Measurements from ENCODE around the gene TGFB1. TPM values are rescaled to one million over a fixed set of nuclear protein-coding genes. Genes with fewer than 3 reads are reported as not detected.

The TGFB1 gene
- total RNA-seq, 1 donor from 2014 or later = 25.7 TPM

DNA sequence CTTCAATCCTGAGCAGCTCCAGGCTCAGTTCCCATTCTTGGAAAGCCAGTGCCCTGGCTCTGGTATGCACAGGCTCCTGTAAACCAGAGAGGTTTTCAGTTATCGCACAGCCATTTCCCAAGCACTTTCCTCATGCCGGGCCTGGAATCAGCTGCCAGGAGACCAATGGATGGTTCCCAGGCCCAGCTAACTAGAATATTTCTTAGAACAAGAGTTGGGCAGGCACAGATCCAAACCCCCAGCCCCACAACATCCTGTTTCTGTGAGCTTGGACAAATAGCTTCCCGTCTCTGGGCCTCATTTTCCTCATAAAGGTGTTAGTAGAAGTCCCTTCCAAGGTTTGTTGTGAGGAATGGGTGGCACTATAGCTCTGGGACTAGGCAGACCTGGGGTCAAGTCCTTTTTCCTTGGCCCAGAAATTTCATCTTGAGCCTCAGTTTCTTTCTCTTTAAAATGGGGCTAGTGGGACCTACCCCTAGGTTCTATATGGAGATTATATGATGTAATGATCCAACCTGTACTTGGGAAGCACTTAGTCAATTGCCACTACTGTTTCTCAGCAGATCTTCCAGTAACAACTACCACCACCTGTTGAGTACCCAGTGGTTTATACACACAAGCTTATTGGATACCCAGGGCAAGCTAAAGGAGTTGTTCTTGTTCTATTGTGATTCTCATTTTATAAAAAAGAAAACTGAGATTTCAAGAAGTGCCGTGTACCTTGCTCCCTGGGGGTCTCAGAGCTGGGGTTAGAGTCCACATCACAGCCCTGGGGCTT, 48.8 kb downstream of the TGFB1 start:
- H3K36me3 ChIP-seq (ENCODE audit: control insufficient read depth, insufficient read depth, low read length) = peaks cover 5% of the 10 kb centered on the region

DNA sequence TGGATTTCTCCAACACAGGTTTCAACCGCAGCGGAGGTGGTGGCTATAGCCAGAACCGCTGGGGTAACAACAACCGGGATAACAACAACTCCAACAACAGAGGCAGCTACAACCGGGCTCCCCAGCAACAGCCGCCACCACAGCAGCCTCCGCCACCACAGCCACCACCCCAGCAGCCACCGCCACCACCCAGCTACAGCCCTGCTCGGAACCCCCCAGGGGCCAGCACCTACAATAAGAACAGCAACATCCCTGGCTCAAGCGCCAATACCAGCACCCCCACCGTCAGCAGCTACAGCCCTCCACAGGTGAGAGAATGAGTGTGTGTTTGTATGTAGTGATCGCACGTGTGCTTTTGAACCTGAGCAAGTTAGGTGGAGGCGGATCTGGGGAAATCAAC, 49.8 kb downstream of the TGFB1 start:
- TF ChIP-seq, protein P1, sequence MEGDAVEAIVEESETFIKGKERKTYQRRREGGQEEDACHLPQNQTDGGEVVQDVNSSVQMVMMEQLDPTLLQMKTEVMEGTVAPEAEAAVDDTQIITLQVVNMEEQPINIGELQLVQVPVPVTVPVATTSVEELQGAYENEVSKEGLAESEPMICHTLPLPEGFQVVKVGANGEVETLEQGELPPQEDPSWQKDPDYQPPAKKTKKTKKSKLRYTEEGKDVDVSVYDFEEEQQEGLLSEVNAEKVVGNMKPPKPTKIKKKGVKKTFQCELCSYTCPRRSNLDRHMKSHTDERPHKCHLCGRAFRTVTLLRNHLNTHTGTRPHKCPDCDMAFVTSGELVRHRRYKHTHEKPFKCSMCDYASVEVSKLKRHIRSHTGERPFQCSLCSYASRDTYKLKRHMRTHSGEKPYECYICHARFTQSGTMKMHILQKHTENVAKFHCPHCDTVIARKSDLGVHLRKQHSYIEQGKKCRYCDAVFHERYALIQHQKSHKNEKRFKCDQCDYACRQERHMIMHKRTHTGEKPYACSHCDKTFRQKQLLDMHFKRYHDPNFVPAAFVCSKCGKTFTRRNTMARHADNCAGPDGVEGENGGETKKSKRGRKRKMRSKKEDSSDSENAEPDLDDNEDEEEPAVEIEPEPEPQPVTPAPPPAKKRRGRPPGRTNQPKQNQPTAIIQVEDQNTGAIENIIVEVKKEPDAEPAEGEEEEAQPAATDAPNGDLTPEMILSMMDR (IDR thresholded peaks at IDR 0.05; ENCODE audit: insufficient read depth, low read length, poor library complexity, severe bottlenecking) = no peak
- H3K4me3 ChIP-seq (ENCODE audit: low read depth, low read length) = no peak overlapping the region
- peaks cover 5% of the 10 kb centered on the region for H3K36me3 ChIP-seq (ENCODE audit: control insufficient read depth, insufficient read depth, low read length)
- DNase-seq (ENCODE audit: low read depth) = no peak
- H3K27me3 ChIP-seq (ENCODE audit: control insufficient read depth, insufficient read depth, low read length) = no peaks in the 10 kb centered on the region

More for the DNA sequence above, 48.8 kb downstream of the TGFB1 start:
- Histone ChIP-seq H3K27me3 (ENCODE audit: control insufficient read depth, insufficient read depth, low read length) (no peaks in the 10 kb centered on the region), H3K4me3 (ENCODE audit: low read depth, low read length) (no peak overlapping the region)
- TF ChIP-seq, protein P1 (IDR thresholded peaks at IDR 0.05; ENCODE audit: insufficient read depth, low read length, poor library complexity, severe bottlenecking) = no peak
- DNase-seq (ENCODE audit: low read depth) = no peak

DNA sequence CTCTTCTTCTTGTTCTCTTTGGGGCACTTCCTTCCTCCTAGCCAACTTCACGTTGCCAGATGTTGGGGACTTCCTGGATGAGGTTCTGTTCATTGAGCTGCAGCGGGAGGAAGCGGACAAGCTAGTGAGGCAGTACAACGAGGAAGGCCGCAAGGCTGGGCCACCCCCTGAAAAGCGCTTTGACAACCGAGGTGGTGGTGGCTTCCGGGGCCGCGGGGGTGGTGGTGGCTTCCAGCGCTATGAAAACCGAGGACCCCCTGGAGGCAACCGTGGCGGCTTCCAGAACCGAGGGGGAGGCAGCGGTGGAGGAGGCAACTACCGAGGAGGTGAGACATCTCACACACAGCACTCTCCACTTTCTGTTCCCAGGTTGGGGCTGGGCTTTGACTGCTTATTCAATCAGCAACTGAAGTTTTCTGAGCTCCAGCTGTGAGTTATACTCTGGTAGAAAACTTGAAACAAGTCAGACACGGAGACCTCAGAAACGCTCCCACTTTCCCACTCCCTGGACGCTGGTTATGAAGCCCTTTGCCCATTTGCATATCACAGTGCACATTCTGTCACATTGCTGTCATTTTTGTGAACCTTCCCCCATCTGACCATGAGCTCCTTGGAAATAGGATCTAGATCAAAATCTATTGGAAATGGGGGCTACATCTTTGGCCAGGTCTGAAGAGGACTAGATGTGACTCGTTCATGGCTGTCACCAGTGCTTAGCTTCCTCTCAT, 50.9 kb downstream of the TGFB1 start:
- no peaks in the 10 kb centered on the region for H3K27me3 ChIP-seq (ENCODE audit: control insufficient read depth, insufficient read depth, low read length)
- DNase-seq (ENCODE audit: low read depth) = no peak
- TF ChIP-seq, protein P1 (IDR thresholded peaks at IDR 0.05; ENCODE audit: insufficient read depth, low read length, poor library complexity, severe bottlenecking) = no peak
- peaks cover 5% of the 10 kb centered on the region for H3K36me3 ChIP-seq (ENCODE audit: control insufficient read depth, insufficient read depth, low read length)
- H3K4me3 ChIP-seq (ENCODE audit: low read depth, low read length) = no peak overlapping the region

DNA sequence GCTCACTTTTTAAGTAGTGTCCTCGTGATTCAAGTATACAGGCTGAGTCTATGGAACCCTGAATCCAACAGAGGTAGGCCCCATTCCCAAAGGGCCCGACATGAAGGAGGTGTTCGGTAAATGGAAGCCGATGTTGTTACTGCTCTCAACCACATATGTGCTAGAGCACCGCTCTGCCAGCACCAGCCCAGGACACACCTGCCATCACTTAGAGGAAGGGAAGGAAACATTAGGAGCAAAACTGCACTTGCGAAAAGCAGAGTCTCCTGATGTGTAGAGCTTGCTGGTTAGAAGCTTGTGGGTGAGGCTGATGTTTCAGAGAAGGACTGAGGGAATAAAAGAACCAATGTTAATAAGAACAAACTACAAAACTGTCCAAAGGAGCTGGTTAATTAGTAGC, 53.2 kb downstream of the TGFB1 start:
- no peak overlapping the region for H3K4me3 ChIP-seq (ENCODE audit: low read depth, low read length)
- H3K27me3 ChIP-seq (ENCODE audit: control insufficient read depth, insufficient read depth, low read length) = no peaks in the 10 kb centered on the region
- DNase-seq (ENCODE audit: low read depth) = no peak
- peaks cover 6% of the 10 kb centered on the region for H3K36me3 ChIP-seq (ENCODE audit: control insufficient read depth, insufficient read depth, low read length)
- TF ChIP-seq, protein P1 (IDR thresholded peaks at IDR 0.05; ENCODE audit: insufficient read depth, low read length, poor library complexity, severe bottlenecking) = no peak

DNA sequence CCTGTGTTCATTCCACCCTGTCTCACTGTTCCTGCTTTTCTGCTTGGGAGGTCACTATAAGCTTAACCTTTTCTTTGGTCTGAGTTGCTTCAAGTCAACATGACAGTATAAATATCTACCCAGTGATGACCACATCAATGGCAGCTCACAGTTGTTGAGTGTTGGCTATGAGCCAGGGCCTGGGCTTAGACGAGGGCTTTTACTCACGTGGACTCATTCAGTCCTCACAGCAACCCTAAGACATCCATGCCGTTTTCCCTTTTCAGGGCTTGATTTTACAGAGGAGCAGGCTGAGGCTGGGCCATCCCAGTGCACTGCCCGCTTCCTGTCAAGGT, 54.0 kb downstream of the TGFB1 start:
- H3K36me3 ChIP-seq (ENCODE audit: control insufficient read depth, insufficient read depth, low read length) = peaks cover 9% of the 10 kb centered on the region
- H3K4me3 ChIP-seq (ENCODE audit: low read depth, low read length) = no peak overlapping the region
- DNase-seq (ENCODE audit: low read depth) = no peak
- TF ChIP-seq, protein P1 (IDR thresholded peaks at IDR 0.05; ENCODE audit: insufficient read depth, low read length, poor library complexity, severe bottlenecking) = no peak
- H3K27me3 ChIP-seq (ENCODE audit: control insufficient read depth, insufficient read depth, low read length) = no peaks in the 10 kb centered on the region

Data from kidney epithelial cell (primary cell).